Muscle of leg (tissue), 11 donors: ENCODE data around the gene CAMK2A. TPM values are rescaled to one million over a fixed set of nuclear protein-coding genes. Genes with fewer than 3 reads are reported as not detected.

Source experiments
- DNase-seq: peaks from one replicate; pipeline ENCODE4 v3.0.0; 2013
- H3K27ac ChIP-seq: one replicate; pipeline ENCODE4 v1.5.1; 2013; ENCODE audit warnings: mild to moderate bottlenecking, low read length, control low read depth
- H3K27me3 ChIP-seq: one replicate; pipeline ENCODE4 v1.6.1; 2013; ENCODE audit warnings: low read length; ENCODE audit not compliant: control insufficient read depth, insufficient read depth
- H3K36me3 ChIP-seq: one replicate; pipeline ENCODE4 v1.6.1; 2013; ENCODE audit warnings: low read length; ENCODE audit not compliant: control insufficient read depth, insufficient read depth
- H3K4me1 ChIP-seq: one replicate; pipeline ENCODE4 v1.6.1; 2013; ENCODE audit warnings: low read length; ENCODE audit not compliant: control insufficient read depth, insufficient read depth
- H3K4me3 ChIP-seq: one replicate; pipeline ENCODE4 v1.5.1; 2013; ENCODE audit warnings: low read length, control low read depth
- H3K9me3 ChIP-seq: replicated peaks from 2 replicates; pipeline ENCODE4 v1.6.1; 2013; ENCODE audit warnings: low read depth, low read length; ENCODE audit not compliant: control insufficient read depth
- WGBS: methylation state at CpG from one replicate; pipeline ENCODE4 v1.1.5; 2013; ENCODE audit warnings: missing lambda C conversion rate; ENCODE audit not compliant: insufficient coverage; 5-methylcytosine and 5-hydroxymethylcytosine counted together
- polyA plus RNA-seq, 8 donors: library from polyadenylated mRNA; unstranded; fragments of 120-200 nt; gene quantifications; one replicate each; pipeline versions ENCODE4 v1.2.1 to v1.2.3, GENCODE V29; 2013; ENCODE audit warnings: inconsistent platforms in 1 of 8, low replicate concordance in 1 of 8; ENCODE audit not compliant: insufficient read length in 8 of 8, insufficient read depth in 1 of 8
- total RNA-seq: library from RNA; stranded (reverse); fragments of 120-200 nt; gene quantifications from one replicate; pipeline ENCODE4 v1.2.4, GENCODE V29; 2013

CAMK2A gene
- total and polyA plus RNA-seq, 9 donors, result 38.5 to 79.9 (median 58.4) TPM

GRCh38 chr5:150318613-150319483 lies 29.3 kb upstream of the CAMK2A start:
- Histone ChIP-seq H3K27ac (no peak overlapping the region), H3K4me1 (peaks cover 20% of the 10 kb centered on the region), H3K27me3 (no peaks in the 10 kb centered on the region), H3K36me3 (no peaks in the 10 kb centered on the region), H3K4me3 (no peak overlapping the region), H3K9me3 (no peaks in the 10 kb centered on the region)
- 52% methylated on average over 6 of the region's 9 CpGs for WGBS
- no peak for DNase-seq

GRCh38 chr5:150317048-150318003 lies 27.8 kb upstream of the CAMK2A start:
- Histone ChIP-seq H3K27ac (no peak overlapping the region), H3K9me3 (no peaks in the 10 kb centered on the region), H3K4me3 (no peak overlapping the region), H3K27me3 (no peaks in the 10 kb centered on the region), H3K4me1 (peaks cover 22% of the 10 kb centered on the region), H3K36me3 (no peaks in the 10 kb centered on the region)
- DNase-seq, result no peak
- 80% methylated on average over 6 of the region's 11 CpGs for WGBS

- Histone ChIP-seq H3K36me3 (no peaks in the 10 kb centered on the region), H3K27ac (no peak overlapping the region), H3K9me3 (no peaks in the 10 kb centered on the region), H3K4me3 (no peak overlapping the region), H3K27me3 (no peaks in the 10 kb centered on the region), H3K4me1 (peaks cover 22% of the 10 kb centered on the region)
- no peak for DNase-seq
- WGBS, result no CpG with 5 or more reads among the region's 3 CpGs
These were observed 26.7 kb upstream of the CAMK2A start for GRCh38 chr5:150316320-150316719.

GRCh38 chr5:150315245-150315644 lies 25.7 kb upstream of the CAMK2A start:
- Histone ChIP-seq H3K4me1 (peaks cover 18% of the 10 kb centered on the region), H3K27ac (no peak overlapping the region)
- WGBS, result 100% methylated on average over 2 of the region's 4 CpGs

GRCh38 chr5:150313921-150314716 lies 24.5 kb upstream of the CAMK2A start:
- H3K36me3 ChIP-seq, result no peaks in the 10 kb centered on the region
- H3K9me3 ChIP-seq, result no peaks in the 10 kb centered on the region
- H3K27ac ChIP-seq, result no peak overlapping the region
- peaks cover 18% of the 10 kb centered on the region for H3K4me1 ChIP-seq
- no peak for DNase-seq
- H3K27me3 ChIP-seq, result no peaks in the 10 kb centered on the region
- no peak overlapping the region for H3K4me3 ChIP-seq
- WGBS, result 37% methylated on average over 5 of the region's 6 CpGs

More at GRCh38 chr5:150315245-150315644, 25.7 kb upstream of the CAMK2A start:
- no peak overlapping the region for H3K4me3 ChIP-seq
- no peaks in the 10 kb centered on the region for H3K36me3 ChIP-seq
- DNase-seq, result no peak
- no peaks in the 10 kb centered on the region for H3K9me3 ChIP-seq
- no peaks in the 10 kb centered on the region for H3K27me3 ChIP-seq

- Histone ChIP-seq H3K4me1 (peaks cover 16% of the 10 kb centered on the region), H3K36me3 (no peaks in the 10 kb centered on the region), H3K4me3 (no peak overlapping the region), H3K27me3 (no peaks in the 10 kb centered on the region), H3K27ac (no peak overlapping the region), H3K9me3 (no peaks in the 10 kb centered on the region)
- WGBS, result 82% methylated on average over 3 of the region's 6 CpGs
- no peak for DNase-seq
These were observed 23.9 kb upstream of the CAMK2A start for GRCh38 chr5:150313501-150313900.

- no peak for DNase-seq
- no peak overlapping the region for H3K27ac ChIP-seq
- WGBS, result 82% methylated on average over 3 of the region's 6 CpGs
These were observed 22.9 kb upstream of the CAMK2A start for GRCh38 chr5:150312518-150312917.

GRCh38 chr5:150311015-150311692 lies 21.6 kb upstream of the CAMK2A start:
- H3K27me3 ChIP-seq, result no peaks in the 10 kb centered on the region
- no peaks in the 10 kb centered on the region for H3K36me3 ChIP-seq
- no peaks in the 10 kb centered on the region for H3K9me3 ChIP-seq
- DNase-seq, result no peak
- no peak overlapping the region for H3K4me3 ChIP-seq
- H3K4me1 ChIP-seq, result peaks cover 16% of the 10 kb centered on the region
- 69% methylated on average over 6 of the region's 7 CpGs for WGBS
- H3K27ac ChIP-seq, result no peak overlapping the region

More at GRCh38 chr5:150312518-150312917, 22.9 kb upstream of the CAMK2A start:
- Histone ChIP-seq H3K27me3 (no peaks in the 10 kb centered on the region), H3K9me3 (no peaks in the 10 kb centered on the region), H3K4me1 (peaks cover 16% of the 10 kb centered on the region), H3K4me3 (no peak overlapping the region), H3K36me3 (no peaks in the 10 kb centered on the region)

- Histone ChIP-seq H3K36me3 (no peaks in the 10 kb centered on the region), H3K27me3 (no peaks in the 10 kb centered on the region), H3K4me3 (no peak overlapping the region), H3K27ac (no peak overlapping the region), H3K4me1 (peaks cover 16% of the 10 kb centered on the region), H3K9me3 (no peaks in the 10 kb centered on the region)
- 50% methylated on average over 1 of the region's 5 CpGs for WGBS
- no peak for DNase-seq
These were observed 20.7 kb upstream of the CAMK2A start for GRCh38 chr5:150310246-150310645.
